ENCODE results near the gene HDGFL2. TPM values are rescaled to one million over a fixed set of nuclear protein-coding genes. Genes with fewer than 3 reads are reported as not detected.

Gene HDGFL2
- total and polyA plus RNA-seq, 2 donors (not counting 1 experiment from before 2014, with no cell fraction given), result 19.5 to 51.2 TPM

DNA sequence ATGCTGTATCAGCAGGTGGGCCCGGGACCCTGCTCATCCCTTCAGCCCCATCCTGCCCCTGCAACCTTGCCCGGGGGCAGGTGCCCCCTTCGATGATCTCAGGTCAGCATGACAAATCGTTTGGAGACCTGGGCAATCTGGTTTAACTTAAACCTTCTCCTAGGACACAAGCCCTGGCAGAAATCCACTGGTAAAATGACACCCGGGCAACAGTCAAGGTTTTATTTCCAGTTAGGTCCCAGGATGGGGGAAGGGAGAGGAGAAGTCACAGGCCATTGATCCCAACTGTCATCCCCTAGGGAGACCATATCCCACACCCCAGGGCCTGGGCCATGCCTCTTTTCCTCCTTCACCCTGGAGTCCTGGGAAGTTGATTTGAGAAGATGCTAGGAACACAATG is 64.7 kb downstream of the HDGFL2 start:
- Histone ChIP-seq H3K4me2 (ENCODE audit: extremely low read depth, insufficient read depth, low read length) (no peak overlapping the region), H3K27me3 (ENCODE audit: control insufficient read depth, insufficient read depth, low read length) (peaks cover 4% of the 10 kb centered on the region)

DNA sequence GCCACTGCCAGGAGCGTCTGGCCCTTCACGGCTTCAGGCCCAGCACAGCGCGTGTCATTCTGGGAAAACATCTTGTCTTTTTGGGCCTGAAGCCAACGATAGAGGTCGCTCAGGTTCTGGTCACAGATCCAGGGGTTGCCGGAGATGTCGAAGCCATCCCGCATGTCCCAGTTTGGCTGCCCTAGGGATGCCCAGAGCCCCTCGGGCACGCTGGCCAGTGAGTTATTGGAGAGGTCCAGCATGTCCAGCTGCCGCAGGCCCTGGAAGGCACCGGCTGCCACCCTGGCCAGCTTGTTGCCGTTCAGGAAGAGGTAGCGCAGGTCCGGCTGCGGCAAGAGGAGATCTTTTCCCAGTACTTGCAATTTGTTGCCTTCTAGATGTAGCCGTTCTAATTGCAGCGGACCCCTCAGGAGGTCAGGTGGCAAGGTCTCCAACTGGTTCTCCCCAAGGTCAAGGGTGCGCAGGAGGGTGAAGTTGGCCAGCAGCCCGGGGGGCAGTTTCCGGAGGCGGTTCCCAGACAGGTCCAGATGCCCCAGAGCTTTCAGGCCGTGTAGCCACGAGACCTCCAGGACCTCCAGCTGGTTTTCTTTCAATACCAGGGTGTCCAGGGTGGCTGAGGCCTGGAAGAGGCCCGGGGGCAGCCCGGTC is 66.0 kb downstream of the HDGFL2 start:
- no peak for TF ChIP-seq EZH2 (IDR thresholded peaks at IDR 0.05; ENCODE audit: low read length, missing control alignments)
- TF ChIP-seq, protein P1, sequence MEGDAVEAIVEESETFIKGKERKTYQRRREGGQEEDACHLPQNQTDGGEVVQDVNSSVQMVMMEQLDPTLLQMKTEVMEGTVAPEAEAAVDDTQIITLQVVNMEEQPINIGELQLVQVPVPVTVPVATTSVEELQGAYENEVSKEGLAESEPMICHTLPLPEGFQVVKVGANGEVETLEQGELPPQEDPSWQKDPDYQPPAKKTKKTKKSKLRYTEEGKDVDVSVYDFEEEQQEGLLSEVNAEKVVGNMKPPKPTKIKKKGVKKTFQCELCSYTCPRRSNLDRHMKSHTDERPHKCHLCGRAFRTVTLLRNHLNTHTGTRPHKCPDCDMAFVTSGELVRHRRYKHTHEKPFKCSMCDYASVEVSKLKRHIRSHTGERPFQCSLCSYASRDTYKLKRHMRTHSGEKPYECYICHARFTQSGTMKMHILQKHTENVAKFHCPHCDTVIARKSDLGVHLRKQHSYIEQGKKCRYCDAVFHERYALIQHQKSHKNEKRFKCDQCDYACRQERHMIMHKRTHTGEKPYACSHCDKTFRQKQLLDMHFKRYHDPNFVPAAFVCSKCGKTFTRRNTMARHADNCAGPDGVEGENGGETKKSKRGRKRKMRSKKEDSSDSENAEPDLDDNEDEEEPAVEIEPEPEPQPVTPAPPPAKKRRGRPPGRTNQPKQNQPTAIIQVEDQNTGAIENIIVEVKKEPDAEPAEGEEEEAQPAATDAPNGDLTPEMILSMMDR (conservative IDR thresholded peaks at IDR 0.05 in 1 of 2, IDR thresholded peaks at IDR 0.05 in 1 of 2; ENCODE audit: low read depth in 1 of 2, low read length in 2 of 2), result no peak
- Histone ChIP-seq H3K4me2 (ENCODE audit: extremely low read depth, insufficient read depth, low read length) (no peak overlapping the region), H3K9ac (ENCODE audit: insufficient read depth, low read length) (no peak overlapping the region), H3K36me3 (ENCODE audit: control insufficient read depth, insufficient read depth, low read length) (no peaks in the 10 kb centered on the region), H3K4me3 (replicated peaks in 1 of 4; ENCODE audit: control extremely low read depth in 1 of 4, insufficient read depth in 1 of 4, low read depth in 3 of 4, low read length in 4 of 4) (no peak overlapping the region), H3K27ac (ENCODE audit: insufficient read depth, low read length) (no peak overlapping the region), H3K79me2 (ENCODE audit: control insufficient read depth, insufficient read depth, low read length) (no peaks in the 10 kb centered on the region), H2AFZ (ENCODE audit: low read length) (no peak overlapping the region), H3K27me3 (ENCODE audit: control insufficient read depth, insufficient read depth, low read length) (peaks cover 4% of the 10 kb centered on the region), H3K9me3 (ENCODE audit: control insufficient read depth, insufficient read depth, low read depth, low read length) (no peaks in the 10 kb centered on the region), H3K4me1 (ENCODE audit: control insufficient read depth, extremely low read depth, insufficient read depth, low read length) (no peaks in the 10 kb centered on the region), H4K20me1 (ENCODE audit: control insufficient read depth, extremely low read depth, insufficient read depth, low read length) (no peaks in the 10 kb centered on the region)
- no peak for DNase-seq (ENCODE audit: low read depth in 2 of 2)

More for the DNA sequence above, 64.7 kb downstream of the HDGFL2 start:
- no peaks in the 10 kb centered on the region for H3K4me1 ChIP-seq (ENCODE audit: control insufficient read depth, extremely low read depth, insufficient read depth, low read length)
- H3K9me3 ChIP-seq (ENCODE audit: control insufficient read depth, insufficient read depth, low read depth, low read length), result no peaks in the 10 kb centered on the region
- no peaks in the 10 kb centered on the region for H3K79me2 ChIP-seq (ENCODE audit: control insufficient read depth, insufficient read depth, low read length)
- H4K20me1 ChIP-seq (ENCODE audit: control insufficient read depth, extremely low read depth, insufficient read depth, low read length), result no peaks in the 10 kb centered on the region
- H3K9ac ChIP-seq (ENCODE audit: insufficient read depth, low read length), result no peak overlapping the region
- no peak overlapping the region for H3K4me3 ChIP-seq (replicated peaks in 1 of 4; ENCODE audit: control extremely low read depth in 1 of 4, insufficient read depth in 1 of 4, low read depth in 3 of 4, low read length in 4 of 4)
- DNase-seq (ENCODE audit: low read depth in 2 of 2), result no peak
- H3K27ac ChIP-seq (ENCODE audit: insufficient read depth, low read length), result no peak overlapping the region
- TF ChIP-seq, protein P1 (conservative IDR thresholded peaks at IDR 0.05 in 1 of 2, IDR thresholded peaks at IDR 0.05 in 1 of 2; ENCODE audit: low read depth in 1 of 2, low read length in 2 of 2), result no peak
- no peak for TF ChIP-seq EZH2 (IDR thresholded peaks at IDR 0.05; ENCODE audit: low read length, missing control alignments)
- no peaks in the 10 kb centered on the region for H3K36me3 ChIP-seq (ENCODE audit: control insufficient read depth, insufficient read depth, low read length)
- H2AFZ ChIP-seq (ENCODE audit: low read length), result no peak overlapping the region

DNA sequence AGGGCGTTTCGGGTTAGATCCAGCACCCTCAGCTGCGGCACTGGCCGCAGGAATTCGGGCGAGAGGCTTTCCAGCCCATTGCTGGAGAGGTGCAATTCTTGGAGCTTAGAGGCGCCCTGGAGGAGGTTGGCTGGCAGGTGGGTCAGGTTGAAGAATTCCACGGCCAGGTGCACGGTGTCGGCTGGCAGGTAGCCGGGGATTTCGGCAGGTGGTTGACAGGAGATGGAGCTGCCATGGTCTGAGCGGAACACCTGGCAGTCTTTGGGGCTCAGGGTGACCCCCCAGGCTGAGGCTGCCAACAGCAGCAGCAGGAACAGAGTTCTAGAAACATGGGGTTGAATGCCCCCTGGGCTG is 66.5 kb downstream of the HDGFL2 start:
- no peak for DNase-seq (ENCODE audit: low read depth in 2 of 2)

More for the DNA sequence above, 66.5 kb downstream of the HDGFL2 start:
- Histone ChIP-seq H3K4me1 (ENCODE audit: control insufficient read depth, extremely low read depth, insufficient read depth, low read length) (no peaks in the 10 kb centered on the region), H2AFZ (ENCODE audit: low read length) (no peak overlapping the region), H3K79me2 (ENCODE audit: control insufficient read depth, insufficient read depth, low read length) (no peaks in the 10 kb centered on the region), H3K4me3 (replicated peaks in 1 of 4; ENCODE audit: control extremely low read depth in 1 of 4, insufficient read depth in 1 of 4, low read depth in 3 of 4, low read length in 4 of 4) (no peak overlapping the region), H3K9ac (ENCODE audit: insufficient read depth, low read length) (no peak overlapping the region), H3K4me2 (ENCODE audit: extremely low read depth, insufficient read depth, low read length) (no peak overlapping the region), H4K20me1 (ENCODE audit: control insufficient read depth, extremely low read depth, insufficient read depth, low read length) (no peaks in the 10 kb centered on the region), H3K36me3 (ENCODE audit: control insufficient read depth, insufficient read depth, low read length) (no peaks in the 10 kb centered on the region), H3K9me3 (ENCODE audit: control insufficient read depth, insufficient read depth, low read depth, low read length) (no peaks in the 10 kb centered on the region), H3K27me3 (ENCODE audit: control insufficient read depth, insufficient read depth, low read length) (peaks cover 4% of the 10 kb centered on the region), H3K27ac (ENCODE audit: insufficient read depth, low read length) (no peak overlapping the region)
- no peak for TF ChIP-seq EZH2 (IDR thresholded peaks at IDR 0.05; ENCODE audit: low read length, missing control alignments)
- TF ChIP-seq, protein P1 (conservative IDR thresholded peaks at IDR 0.05 in 1 of 2, IDR thresholded peaks at IDR 0.05 in 1 of 2; ENCODE audit: low read depth in 1 of 2, low read length in 2 of 2), result no peak
